Smooth muscle cell of the pulmonary artery (primary cell): Measurements from ENCODE around the gene ENO4. TPM values are rescaled to one million over a fixed set of nuclear protein-coding genes. Genes with fewer than 3 reads are reported as not detected.

Experiments
- total RNA-seq: library from RNA; depleted of rRNA; stranded (reverse); fragments of >200 nt; gene quantifications from 2 replicates; pipeline ENCODE4 v1.2.3, GENCODE V29; 2014

ENO4 gene, protein sequence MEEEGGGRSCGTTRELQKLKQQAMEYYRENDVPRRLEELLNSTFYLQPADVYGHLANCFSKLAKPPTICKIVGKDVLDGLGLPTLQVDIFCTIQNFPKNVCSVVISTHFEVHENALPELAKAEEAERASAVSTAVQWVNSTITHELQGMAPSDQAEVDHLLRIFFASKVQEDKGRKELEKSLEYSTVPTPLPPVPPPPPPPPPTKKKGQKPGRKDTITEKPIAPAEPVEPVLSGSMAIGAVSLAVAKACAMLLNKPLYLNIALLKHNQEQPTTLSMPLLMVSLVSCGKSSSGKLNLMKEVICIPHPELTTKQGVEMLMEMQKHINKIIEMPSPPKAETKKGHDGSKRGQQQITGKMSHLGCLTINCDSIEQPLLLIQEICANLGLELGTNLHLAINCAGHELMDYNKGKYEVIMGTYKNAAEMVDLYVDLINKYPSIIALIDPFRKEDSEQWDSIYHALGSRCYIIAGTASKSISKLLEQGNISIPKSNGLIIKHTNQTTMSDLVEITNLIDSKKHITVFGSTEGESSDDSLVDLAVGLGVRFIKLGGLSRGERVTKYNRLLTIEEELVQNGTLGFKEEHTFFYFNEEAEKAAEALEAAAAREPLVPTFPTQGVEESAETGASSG
- 0.07 and 0.13 TPM in 2 replicates for total RNA-seq

DNA sequence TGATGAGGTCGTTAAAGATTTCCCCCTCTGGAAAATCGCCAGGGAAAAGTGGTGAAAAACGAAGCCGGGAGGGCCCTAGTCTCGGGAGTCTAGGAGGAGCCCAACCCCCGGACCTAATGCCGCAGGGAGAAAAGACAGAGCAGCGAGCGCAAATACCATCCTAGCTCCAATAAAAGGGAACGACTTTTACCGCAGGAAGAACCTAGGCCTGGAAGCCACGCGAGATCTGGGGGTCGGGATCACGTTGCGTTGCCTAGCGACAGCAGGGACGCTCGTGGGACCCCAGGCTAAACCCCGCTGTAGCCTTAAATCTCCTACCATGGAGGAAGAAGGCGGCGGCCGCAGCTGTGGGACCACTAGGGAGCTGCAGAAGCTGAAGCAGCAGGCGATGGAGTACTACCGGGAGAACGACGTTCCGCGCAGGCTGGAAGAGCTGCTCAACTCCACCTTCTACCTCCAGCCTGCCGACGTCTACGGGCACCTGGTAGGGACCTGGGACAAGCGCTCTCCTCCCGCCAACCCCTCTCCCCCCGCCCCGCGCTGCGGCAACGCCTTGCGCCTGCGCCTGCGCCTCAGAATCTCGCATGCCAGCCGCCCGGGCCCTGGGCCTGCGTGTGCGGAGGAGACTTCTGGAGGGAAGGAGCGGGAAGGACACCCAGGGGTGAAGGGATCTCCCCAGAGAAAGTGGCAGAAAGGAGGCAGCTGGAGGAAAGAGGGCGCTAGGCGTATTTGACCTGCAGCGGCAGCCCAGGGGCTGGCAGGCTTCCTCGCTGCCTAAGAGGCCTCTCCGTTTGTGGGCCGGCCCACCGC is at the start of gene ENO4:
TSS of gene ENO4 (plus strand) at position 252 of the 810 bp plus-strand sequence. CDS start at position 320, 68 bp downstream.

Other genes starting within 250 kb of the ENO4 start
- gene PNLIPRP2, start 228.5 kb upstream of the ENO4 start, total RNA-seq: not detected in 2 replicates
- 7.2 and 25.8 TPM in 2 replicates for gene HSPA12A, start 106.9 kb upstream of the ENO4 start, total RNA-seq
- 0.85 and 1.4 TPM in 2 replicates for gene SHTN1, start 155.7 kb downstream of the ENO4 start, total RNA-seq